Measurements from ENCODE around the gene SUGCT.

DNA sequence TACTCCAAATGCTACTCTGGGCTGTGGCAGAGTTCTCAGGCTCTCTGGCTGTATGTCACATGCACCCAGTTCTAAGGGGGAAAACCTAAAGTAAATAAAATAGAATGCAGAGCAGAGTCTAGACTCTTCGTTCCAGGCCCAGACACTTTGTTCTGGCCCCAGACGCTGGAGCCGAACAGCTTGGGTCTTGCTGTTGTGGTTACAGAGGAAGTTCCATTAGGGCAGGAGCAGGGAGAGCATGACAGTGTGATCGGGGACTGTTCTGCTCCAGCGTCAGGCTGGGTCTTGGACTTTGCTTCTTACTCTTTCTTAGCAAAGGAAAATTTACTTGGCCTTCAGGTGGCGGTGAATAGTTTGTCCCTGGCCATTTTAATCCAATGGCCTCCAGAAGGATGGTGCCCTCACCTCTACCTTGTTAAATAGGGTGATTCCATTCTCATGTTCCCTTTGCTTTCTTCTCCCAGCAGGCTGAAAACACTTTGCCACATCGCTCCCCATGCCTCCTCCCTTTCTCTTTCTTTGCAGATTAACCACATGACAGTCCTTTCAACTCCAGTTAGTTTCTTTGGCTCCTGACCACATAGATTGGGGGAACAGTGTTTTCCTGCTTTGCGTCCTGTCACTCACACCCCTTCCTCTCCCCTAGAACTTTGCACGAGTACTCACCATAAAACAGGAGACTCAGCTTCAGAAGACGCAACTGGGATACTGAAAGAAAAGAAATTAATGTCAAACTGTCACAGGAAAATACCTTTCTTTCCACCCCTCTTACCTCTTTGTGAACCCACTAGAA, 730.8 kb downstream of the SUGCT start:
- TF ChIP-seq, protein P1, sequence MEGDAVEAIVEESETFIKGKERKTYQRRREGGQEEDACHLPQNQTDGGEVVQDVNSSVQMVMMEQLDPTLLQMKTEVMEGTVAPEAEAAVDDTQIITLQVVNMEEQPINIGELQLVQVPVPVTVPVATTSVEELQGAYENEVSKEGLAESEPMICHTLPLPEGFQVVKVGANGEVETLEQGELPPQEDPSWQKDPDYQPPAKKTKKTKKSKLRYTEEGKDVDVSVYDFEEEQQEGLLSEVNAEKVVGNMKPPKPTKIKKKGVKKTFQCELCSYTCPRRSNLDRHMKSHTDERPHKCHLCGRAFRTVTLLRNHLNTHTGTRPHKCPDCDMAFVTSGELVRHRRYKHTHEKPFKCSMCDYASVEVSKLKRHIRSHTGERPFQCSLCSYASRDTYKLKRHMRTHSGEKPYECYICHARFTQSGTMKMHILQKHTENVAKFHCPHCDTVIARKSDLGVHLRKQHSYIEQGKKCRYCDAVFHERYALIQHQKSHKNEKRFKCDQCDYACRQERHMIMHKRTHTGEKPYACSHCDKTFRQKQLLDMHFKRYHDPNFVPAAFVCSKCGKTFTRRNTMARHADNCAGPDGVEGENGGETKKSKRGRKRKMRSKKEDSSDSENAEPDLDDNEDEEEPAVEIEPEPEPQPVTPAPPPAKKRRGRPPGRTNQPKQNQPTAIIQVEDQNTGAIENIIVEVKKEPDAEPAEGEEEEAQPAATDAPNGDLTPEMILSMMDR (IDR thresholded peaks at IDR 0.05 in 8 of 11, conservative IDR thresholded peaks at IDR 0.05 in 3 of 11): no peak
- TF ChIP-seq POLR2A (IDR thresholded peaks at IDR 0.05): no peak
